Breast epithelium (tissue), 3 donors: ENCODE measurements around the gene SYT9.

Source experiments
- CTCF ChIP-seq, 3 donors: fragments of 450-650 bp; IDR thresholded peaks; one replicate each; pipeline ENCODE4 v1.5.1; 2016 to 2017; ENCODE audit warnings: antibody characterized with exemption in 3 of 3, mild to moderate bottlenecking in 3 of 3, moderate library complexity in 3 of 3
- POLR2A ChIP-seq: fragments of 450-650 bp; IDR thresholded peaks from one replicate; pipeline ENCODE4 v1.6.1; 2016; ENCODE audit warnings: antibody characterized with exemption, mild to moderate bottlenecking, moderate library complexity

DNA sequence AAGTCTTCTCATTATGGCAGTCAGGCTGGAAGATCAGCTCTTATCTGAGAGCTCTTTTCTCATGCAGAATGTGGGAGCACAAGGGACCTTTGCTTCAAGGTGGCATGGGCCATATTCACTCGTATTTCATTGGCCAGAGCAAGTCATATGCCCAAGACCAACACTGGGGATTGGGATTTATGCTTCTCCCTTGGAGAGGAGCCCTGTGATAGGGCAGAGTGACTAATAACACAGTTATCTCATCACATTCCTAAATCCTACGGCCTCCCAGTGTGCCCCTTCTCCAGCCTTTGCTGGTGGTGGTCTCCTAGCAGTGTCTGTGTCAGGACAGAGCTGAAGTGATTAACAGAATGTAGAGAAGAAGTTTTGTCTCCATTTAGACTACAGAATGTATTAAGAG, 48.6 kb downstream of the SYT9 start:
- TF ChIP-seq POLR2A (no peak), CTCF (IDR thresholded peaks at IDR 0.05) (no peak)
